Activated CD4-positive, alpha-beta T cell treated with anti-CD3 and anti-CD28 coated beads, Interleukin-2, amount 10 ng/mL, durations not matched to agents 24 days and 14 days (primary cell): ENCODE data around the gene IL1RAPL2. TPM values are rescaled to one million over a fixed set of nuclear protein-coding genes. Genes with fewer than 3 reads are reported as not detected.
"Not testable (repeated sequence)": the region's sequence is repeated elsewhere in the genome, so short reads cannot be mapped to it uniquely, and the experiment has no call there.

ENCODE experiments used
- DNase-seq: peaks from one replicate; pipeline ENCODE4 v3.0.0; 2022
- H3K27ac Mint-ChIP-seq: one replicate; pipeline ENCODE4 v1.8.0; 2022; ENCODE audit warnings: mild to moderate bottlenecking, mixed read lengths
- H3K27me3 Mint-ChIP-seq: one replicate; pipeline ENCODE4 v1.8.0; 2022; ENCODE audit warnings: mixed read lengths
- H3K36me3 Mint-ChIP-seq: one replicate; pipeline ENCODE4 v1.8.0; 2022; ENCODE audit warnings: low read depth, mild to moderate bottlenecking, mixed read lengths
- H3K4me1 Mint-ChIP-seq: one replicate; pipeline ENCODE4 v1.8.0; 2021; ENCODE audit warnings: mixed read lengths
- H3K4me3 Mint-ChIP-seq: one replicate; pipeline ENCODE4 v1.8.0; 2022; ENCODE audit warnings: mild to moderate bottlenecking, moderate library complexity, mixed read lengths
- H3K9me3 Mint-ChIP-seq: one replicate; pipeline ENCODE4 v1.8.0; 2021; ENCODE audit warnings: mixed read lengths
- intact Hi-C: fragments of 100-400 bp; cut with micrococcal nuclease; formaldehyde crosslinking; loops from one replicate; pipeline ENCODE4 v1.15.1; 2023
- total RNA-seq: library from RNA; stranded (reverse); gene quantifications from 2 replicates; pipeline ENCODE4 v1.2.3, GENCODE V29; 2022

IL1RAPL2 gene
- total RNA-seq, 1 donor from 2014 or later, result not detected

DNA sequence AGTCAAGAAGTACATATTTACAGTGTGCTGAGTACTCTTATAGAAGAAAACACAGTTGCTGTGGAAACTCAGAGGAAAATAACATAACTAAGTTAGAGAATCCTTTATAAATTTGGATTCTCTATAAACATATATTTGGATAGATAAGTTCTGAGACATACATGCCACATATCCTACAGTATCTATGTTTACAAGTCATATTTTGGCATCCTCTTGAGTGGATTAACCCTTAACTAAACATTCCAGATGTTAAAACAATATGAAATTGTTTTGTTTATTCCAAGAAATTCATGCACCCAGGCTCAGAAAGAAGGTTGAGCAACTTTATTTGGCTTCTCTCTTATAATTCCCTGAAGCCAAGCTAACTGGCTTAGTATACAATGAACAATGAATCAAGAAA is 387.3 kb downstream of the IL1RAPL2 start:
- Mint-ChIP-seq H3K27ac (no peak overlapping the region), H3K4me3 (no peak overlapping the region), H3K9me3 (no peaks in the 10 kb centered on the region), H3K4me1 (no peaks in the 10 kb centered on the region), H3K36me3 (no peaks in the 10 kb centered on the region), H3K27me3 (no peaks in the 10 kb centered on the region)
- intact Hi-C loops, result no loop called here
- DNase-seq, result no peak

DNA sequence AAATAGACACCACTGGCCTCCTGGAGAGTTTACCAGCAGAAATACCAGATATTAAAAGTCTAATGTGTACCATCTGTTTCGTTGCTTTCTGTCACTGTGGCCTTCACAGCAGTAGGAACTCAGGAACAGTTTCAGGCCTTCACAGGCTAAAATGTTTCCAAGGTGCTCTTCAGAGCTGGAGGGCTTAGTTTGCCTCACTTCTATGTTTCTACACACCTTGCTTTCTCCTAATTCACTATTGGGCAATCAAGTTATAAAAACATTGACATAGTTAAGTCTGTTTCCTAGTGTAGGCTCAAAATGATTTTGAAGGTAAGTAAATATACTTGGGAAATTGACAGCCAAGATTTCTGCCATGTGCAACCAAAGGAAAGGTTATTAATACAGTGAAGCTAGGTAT is 395.9 kb downstream of the IL1RAPL2 start:
- no peaks in the 10 kb centered on the region for H3K36me3 Mint-ChIP-seq
- no peak overlapping the region for H3K27ac Mint-ChIP-seq
- H3K4me1 Mint-ChIP-seq, result no peaks in the 10 kb centered on the region
- H3K27me3 Mint-ChIP-seq, result no peaks in the 10 kb centered on the region
- no peaks in the 10 kb centered on the region for H3K9me3 Mint-ChIP-seq
- no peak for DNase-seq
- no peak overlapping the region for H3K4me3 Mint-ChIP-seq
- intact Hi-C loops, result no loop called here

DNA sequence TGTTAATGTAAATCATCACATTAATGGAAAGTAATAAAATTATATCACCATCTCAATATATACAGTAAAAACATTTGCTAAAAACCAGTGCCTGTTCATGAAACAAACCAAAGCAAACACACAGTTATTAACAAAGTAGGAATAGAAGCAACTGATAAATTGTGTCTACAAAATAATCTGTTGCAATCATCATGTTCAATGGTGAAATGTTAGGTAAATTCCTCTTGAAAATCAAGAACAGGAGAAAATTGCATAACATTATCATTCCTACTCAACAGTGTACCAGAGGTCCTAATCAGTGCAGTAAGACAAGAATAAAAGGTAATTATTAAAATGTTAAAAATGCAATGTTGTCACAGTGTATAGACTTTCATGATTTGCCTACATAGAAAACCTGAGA is 402.2 kb downstream of the IL1RAPL2 start:
- Mint-ChIP-seq H3K27me3 (no peaks in the 10 kb centered on the region), H3K27ac (no peak overlapping the region)
- DNase-seq, result no peak

DNA sequence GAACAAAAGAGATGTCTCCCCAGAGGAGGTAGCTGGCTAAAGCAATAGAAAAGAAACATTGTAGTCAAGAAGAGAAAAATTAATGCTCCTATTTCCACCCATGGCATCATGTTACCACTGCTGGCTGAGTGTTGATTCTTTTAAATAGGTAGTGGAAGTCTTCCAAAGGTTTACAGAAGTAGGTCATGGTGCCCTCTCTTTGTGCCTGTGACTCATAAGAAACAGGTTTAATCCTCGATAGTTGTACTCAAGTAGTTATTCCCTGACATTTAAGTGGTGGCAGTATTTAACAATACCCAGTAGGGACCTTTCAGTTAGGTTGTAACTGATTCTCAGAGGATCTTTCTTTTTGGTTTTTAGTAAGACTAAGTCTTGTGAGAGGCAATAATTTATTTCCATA is 406.7 kb downstream of the IL1RAPL2 start:
- Mint-ChIP-seq H3K4me3 (no peak overlapping the region), H3K4me1 (no peaks in the 10 kb centered on the region), H3K9me3 (no peaks in the 10 kb centered on the region), H3K27ac (no peak overlapping the region), H3K27me3 (no peaks in the 10 kb centered on the region), H3K36me3 (no peaks in the 10 kb centered on the region)
- intact Hi-C loops, result no loop called here
- DNase-seq, result no peak

More for the DNA sequence above, 402.2 kb downstream of the IL1RAPL2 start:
- Mint-ChIP-seq H3K4me3 (no peak overlapping the region), H3K9me3 (no peaks in the 10 kb centered on the region), H3K36me3 (no peaks in the 10 kb centered on the region), H3K4me1 (no peaks in the 10 kb centered on the region)
- intact Hi-C loops, result no loop called here

DNA sequence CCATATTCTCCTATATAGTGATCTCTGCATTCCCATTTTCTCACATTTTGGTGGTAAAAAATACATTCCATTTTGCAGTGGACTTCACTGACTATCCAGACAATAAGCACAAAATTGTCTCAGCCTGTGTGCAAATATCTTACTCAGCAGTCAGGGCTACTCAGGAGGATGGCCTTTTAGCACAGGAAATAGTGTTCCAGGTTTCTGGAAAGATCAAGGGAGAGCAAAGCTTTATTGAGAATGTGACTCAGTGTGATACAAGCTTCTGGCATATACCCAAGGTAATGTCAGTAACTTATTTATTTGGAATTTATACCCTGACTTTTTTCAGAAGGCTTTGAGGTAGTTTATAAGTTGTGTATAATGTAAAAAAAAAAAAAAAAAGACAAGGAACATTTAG is 421.1 kb downstream of the IL1RAPL2 start:
- no peak overlapping the region for H3K27ac Mint-ChIP-seq
- no peak for DNase-seq
- no peaks in the 10 kb centered on the region for H3K27me3 Mint-ChIP-seq
- intact Hi-C loops, result no loop called here
- H3K4me3 Mint-ChIP-seq, result no peak overlapping the region
- no peaks in the 10 kb centered on the region for H3K4me1 Mint-ChIP-seq
- no peaks in the 10 kb centered on the region for H3K36me3 Mint-ChIP-seq
- H3K9me3 Mint-ChIP-seq, result no peaks in the 10 kb centered on the region

DNA sequence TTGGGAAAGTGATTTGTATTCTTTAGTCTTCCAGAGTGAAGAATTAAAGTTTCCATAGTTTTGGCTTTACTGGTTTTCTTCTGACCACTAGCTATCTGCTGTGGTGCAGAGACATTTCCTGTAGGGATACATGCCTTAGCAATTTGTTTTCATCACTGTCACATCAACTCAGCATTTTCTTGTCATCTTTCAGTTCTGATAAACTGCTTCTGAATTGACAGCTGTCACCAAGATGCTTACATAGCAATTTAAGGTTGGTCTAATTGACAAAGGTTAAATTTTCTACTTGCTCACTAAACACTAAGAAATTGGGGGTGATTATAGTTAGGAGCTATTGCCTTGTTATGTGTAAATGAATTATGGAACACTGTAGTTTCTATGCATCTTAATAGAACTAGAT is 422.0 kb downstream of the IL1RAPL2 start:
- Mint-ChIP-seq H3K4me3 (no peak overlapping the region), H3K9me3 (no peaks in the 10 kb centered on the region), H3K27me3 (no peaks in the 10 kb centered on the region), H3K36me3 (no peaks in the 10 kb centered on the region), H3K4me1 (no peaks in the 10 kb centered on the region), H3K27ac (no peak overlapping the region)
- no peak for DNase-seq
- intact Hi-C loops, result no loop called here

DNA sequence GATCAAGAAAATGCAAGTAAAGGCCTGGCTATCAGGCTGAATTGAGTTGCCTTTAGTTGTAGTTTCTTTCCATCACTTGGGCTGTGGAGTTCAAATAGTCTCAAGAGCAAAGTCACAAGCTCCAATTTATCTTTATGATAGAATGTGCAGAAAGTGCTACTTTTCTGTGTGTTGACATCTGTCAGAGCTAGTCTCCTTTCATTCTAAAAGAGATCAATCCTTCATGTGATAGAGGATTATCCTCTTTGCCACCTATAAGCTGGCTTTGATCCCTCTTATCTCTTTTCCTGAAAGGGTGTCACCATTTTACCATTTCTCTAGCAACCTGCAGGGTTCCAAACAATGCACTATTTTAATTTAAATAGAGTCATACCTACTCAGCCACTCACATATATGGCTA is 429.5 kb downstream of the IL1RAPL2 start:
- Mint-ChIP-seq H3K36me3 (no peaks in the 10 kb centered on the region), H3K4me3 (no peak overlapping the region), H3K27me3 (no peaks in the 10 kb centered on the region), H3K4me1 (no peaks in the 10 kb centered on the region), H3K27ac (no peak overlapping the region), H3K9me3 (no peaks in the 10 kb centered on the region)
- intact Hi-C loops, result no loop called here
- DNase-seq, result no peak

DNA sequence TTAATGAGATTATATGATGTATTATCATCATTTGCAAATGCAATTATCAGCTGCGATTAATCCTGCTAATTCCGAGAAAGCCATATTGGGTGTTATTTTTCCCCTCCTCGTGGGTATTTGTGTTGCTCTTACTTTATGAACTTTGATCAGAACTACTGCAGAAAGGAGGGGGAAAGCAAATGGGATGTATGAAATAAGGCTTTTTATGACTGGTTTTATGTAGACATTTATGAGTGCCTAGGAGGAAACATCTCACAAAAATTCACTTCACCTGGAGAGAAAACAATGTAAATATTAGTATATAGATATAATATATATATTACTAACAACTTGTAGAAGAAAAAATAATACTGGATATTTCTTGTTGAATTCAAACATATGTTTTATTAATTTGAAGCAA is 440.1 kb downstream of the IL1RAPL2 start:
- intact Hi-C loops, result no loop called here
- H3K27me3 Mint-ChIP-seq, result no peaks in the 10 kb centered on the region
- no peak overlapping the region for H3K27ac Mint-ChIP-seq
- DNase-seq, result no peak
- H3K4me1 Mint-ChIP-seq, result no peaks in the 10 kb centered on the region
- H3K4me3 Mint-ChIP-seq, result no peak overlapping the region
- H3K36me3 Mint-ChIP-seq, result no peaks in the 10 kb centered on the region
- no peaks in the 10 kb centered on the region for H3K9me3 Mint-ChIP-seq

DNA sequence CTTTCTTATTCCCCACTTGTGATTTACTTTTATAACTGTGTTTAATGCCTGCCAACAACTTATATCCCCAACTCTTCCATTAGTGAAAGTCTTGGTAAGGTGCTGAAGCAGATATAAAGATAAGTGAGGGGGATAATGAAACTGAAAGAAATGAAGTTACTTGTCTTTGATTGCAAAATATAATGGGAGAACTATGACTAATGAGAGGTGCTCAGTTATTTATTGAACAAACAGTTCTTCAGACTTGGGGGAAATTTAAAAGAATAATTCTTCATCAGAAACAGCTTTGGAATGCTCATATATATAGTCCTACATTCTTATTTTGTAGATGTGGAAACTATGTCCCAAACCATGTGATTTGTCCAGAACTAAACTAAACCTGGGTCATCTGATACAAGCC is 441.0 kb downstream of the IL1RAPL2 start:
- Mint-ChIP-seq H3K4me1 (no peaks in the 10 kb centered on the region), H3K27me3 (no peaks in the 10 kb centered on the region), H3K27ac (no peak overlapping the region), H3K36me3 (no peaks in the 10 kb centered on the region), H3K4me3 (no peak overlapping the region), H3K9me3 (no peaks in the 10 kb centered on the region)
- DNase-seq, result no peak
- intact Hi-C loops, result no loop called here

DNA sequence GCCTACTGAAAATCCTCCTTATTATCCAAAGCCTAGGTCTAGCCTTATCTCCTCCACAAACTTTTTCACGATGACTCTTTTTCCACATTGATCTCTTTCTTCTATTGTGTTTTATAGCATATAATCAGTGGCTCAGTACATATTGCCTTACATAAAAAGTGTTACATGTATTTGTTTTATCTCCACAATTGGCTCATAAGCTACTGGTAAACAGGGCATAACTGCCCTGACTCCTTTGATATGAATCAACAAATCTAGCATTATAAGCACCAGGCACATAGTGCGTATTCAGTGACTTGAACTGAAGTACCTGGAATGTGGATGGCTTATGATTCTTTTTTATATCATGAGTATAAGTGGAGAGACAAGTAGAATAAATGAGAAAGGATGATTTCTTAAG is 447.7 kb downstream of the IL1RAPL2 start:
- H3K9me3 Mint-ChIP-seq, result no peaks in the 10 kb centered on the region
- H3K36me3 Mint-ChIP-seq, result no peaks in the 10 kb centered on the region
- no peak overlapping the region for H3K4me3 Mint-ChIP-seq

DNA sequence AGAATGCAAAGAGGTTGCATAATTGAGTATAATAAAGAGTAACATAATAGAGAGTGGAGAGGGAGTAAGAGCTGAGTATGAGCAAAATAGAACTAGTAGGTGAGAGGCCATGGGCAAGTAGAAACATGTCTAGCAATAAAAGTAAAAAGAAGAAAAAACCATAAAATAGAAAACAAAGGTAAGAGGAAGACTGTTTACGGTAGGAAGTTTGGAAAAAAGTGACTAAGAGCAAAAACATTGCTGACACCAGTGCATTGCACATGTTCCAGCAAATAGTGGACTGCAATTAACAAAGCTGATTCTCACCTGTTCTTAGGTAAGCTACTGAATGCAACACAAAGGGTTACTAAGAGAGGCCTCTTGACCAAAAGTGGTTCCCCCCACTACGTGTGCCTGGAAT is 451.6 kb downstream of the IL1RAPL2 start:
- no peak for DNase-seq
- Mint-ChIP-seq H3K9me3 (no peaks in the 10 kb centered on the region), H3K36me3 (no peaks in the 10 kb centered on the region), H3K27me3 (no peaks in the 10 kb centered on the region), H3K4me3 (no peak overlapping the region), H3K27ac (no peak overlapping the region), H3K4me1 (no peaks in the 10 kb centered on the region)
- intact Hi-C loops, result no loop called here

More for the DNA sequence above, 447.7 kb downstream of the IL1RAPL2 start:
- Mint-ChIP-seq H3K27me3 (no peaks in the 10 kb centered on the region), H3K27ac (no peak overlapping the region), H3K4me1 (no peaks in the 10 kb centered on the region)
- DNase-seq, result no peak
- intact Hi-C loops, result no loop called here

DNA sequence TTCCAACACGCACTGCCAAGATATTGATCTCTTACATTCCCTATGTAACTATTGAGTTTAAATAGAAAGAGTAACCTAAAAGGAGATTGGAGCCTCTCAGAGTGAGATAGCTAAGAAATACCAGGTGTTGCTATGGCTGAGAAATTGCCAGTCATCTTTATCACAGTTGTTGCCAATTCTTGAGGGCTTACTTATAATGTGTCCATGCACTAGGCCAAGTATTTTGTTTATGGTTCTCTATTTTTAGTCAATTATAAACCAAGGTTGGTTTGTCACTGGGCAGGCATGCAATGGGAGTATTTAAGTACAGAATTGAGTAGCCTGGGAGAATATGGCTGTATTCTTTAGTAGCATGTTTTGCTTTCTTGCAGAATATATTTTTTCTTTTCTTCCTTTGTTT is 452.9 kb downstream of the IL1RAPL2 start:
- H3K4me3 Mint-ChIP-seq, result no peak overlapping the region
- H3K9me3 Mint-ChIP-seq, result no peaks in the 10 kb centered on the region
- intact Hi-C loops, result no loop called here
- H3K36me3 Mint-ChIP-seq, result no peaks in the 10 kb centered on the region
- no peaks in the 10 kb centered on the region for H3K27me3 Mint-ChIP-seq
- no peak overlapping the region for H3K27ac Mint-ChIP-seq
- DNase-seq, result no peak
- H3K4me1 Mint-ChIP-seq, result no peaks in the 10 kb centered on the region

DNA sequence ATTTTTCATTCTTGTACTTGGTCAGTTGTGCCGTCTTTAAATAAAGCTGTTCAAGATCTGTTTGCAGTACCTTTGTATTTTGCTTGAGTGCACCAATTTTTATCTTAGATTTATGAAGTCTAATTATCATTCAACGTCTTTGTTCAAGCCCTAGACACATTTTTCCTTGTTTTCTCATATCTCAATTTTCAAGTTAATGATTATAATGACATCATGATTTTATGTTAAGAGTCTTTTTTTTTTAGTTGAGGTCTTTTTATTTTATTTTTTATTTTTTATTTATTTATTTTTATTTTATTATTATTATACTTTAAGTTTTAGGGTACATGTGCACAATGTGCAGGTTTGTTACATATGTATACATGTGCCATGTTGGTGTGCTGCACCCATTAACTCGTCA is 463.0 kb downstream of the IL1RAPL2 start:
- H3K27ac Mint-ChIP-seq, H3K4me3 Mint-ChIP-seq, DNase-seq, H3K9me3 Mint-ChIP-seq, H3K27me3 Mint-ChIP-seq, H3K36me3 Mint-ChIP-seq, H3K4me1 Mint-ChIP-seq, intact Hi-C loops: not testable (repeated sequence)

DNA sequence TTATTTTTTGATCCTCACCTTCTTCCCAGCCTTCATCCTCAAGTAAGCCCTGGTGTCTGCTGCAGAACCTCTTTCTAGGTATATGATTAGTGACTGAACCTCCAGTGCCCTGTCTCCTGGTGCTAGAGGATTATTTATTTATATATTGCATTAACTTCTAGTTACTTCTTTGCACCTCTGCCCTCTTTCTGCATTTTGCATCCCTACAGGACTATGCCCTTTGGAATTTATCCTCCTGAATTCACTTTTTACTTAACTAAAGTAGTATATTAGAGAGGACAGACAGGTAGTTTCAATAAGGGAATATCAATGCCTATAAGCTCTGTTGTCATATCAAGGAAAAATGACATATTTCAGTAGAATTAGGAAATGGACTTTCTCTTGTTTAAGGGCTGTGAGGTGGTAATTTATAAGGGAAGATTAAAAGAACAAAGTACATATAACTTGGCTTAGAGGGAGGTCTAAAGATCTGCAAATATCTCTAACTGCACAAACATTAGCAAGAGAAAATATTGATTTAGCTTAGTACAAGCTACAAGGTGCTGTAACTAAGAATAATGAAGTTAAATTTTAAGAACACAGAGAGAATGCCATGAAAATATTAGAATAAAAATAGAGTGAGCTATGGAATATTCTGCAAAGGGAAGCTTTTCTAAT is 472.8 kb downstream of the IL1RAPL2 start:
- no peak for DNase-seq
- Mint-ChIP-seq H3K4me3 (no peak overlapping the region), H3K36me3 (no peaks in the 10 kb centered on the region), H3K27ac (no peak overlapping the region), H3K4me1 (no peaks in the 10 kb centered on the region), H3K27me3 (no peaks in the 10 kb centered on the region), H3K9me3 (no peaks in the 10 kb centered on the region)
- intact Hi-C loops, result no loop called here

DNA sequence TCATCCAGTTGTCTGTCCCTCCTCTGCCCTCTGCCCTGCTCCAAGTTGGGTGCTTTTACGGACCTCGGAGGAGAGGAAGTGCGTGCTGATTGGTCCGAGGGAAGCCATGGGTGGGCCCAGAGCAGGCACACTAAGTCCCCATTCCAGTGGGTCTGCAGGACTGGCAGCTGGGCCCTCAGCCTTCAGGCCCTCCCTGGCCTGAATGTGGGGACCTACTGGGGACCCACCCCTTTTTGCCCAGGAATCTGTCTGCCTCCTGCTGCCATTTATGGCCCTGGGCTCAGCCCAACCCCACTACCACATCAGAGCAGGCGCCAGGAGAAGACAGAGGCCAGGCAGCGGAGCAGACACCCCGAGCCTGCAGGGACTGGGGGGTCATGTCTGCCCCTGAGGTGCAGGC is 484.9 kb downstream of the IL1RAPL2 start:
- Mint-ChIP-seq H3K27me3 (no peaks in the 10 kb centered on the region), H3K4me3 (no peak overlapping the region), H3K36me3 (no peaks in the 10 kb centered on the region), H3K27ac (no peak overlapping the region), H3K4me1 (no peaks in the 10 kb centered on the region), H3K9me3 (no peaks in the 10 kb centered on the region)
- intact Hi-C loops, result no loop called here
- DNase-seq, result no peak
